C4-2B (cell line): Measurements from ENCODE around the gene IFNGR1.

Experiments used
- H3K27ac ChIP-seq: fragments of 450-650 bp; 2 replicates; pipeline ENCODE4 v1.5.1; 2017
- CTCF ChIP-seq: fragments of 450-650 bp; conservative IDR thresholded peaks from 2 replicates; pipeline ENCODE4 v1.5.1; 2017; ENCODE audit warnings: mild to moderate bottlenecking
- ZFX ChIP-seq: fragments of 450-650 bp; IDR thresholded peaks from 2 replicates; pipeline ENCODE4 v1.6.1; 2017

Gene IFNGR1

GRCh38 chr6:137172734-137173431 lies 46.3 kb downstream of the IFNGR1 start:
- H3K27ac ChIP-seq = no peak overlapping the region
- TF ChIP-seq ZFX (no peak), CTCF (no peak)

GRCh38 chr6:137171824-137172733 lies 47.1 kb downstream of the IFNGR1 start:
- H3K27ac ChIP-seq = no peak overlapping the region
- TF ChIP-seq ZFX (no peak), CTCF (no peak)

GRCh38 chr6:137171053-137171374 lies 48.2 kb downstream of the IFNGR1 start:
- no peak overlapping the region for H3K27ac ChIP-seq
- TF ChIP-seq ZFX (no peak), CTCF (no peak)

- H3K27ac ChIP-seq = no peak overlapping the region
- TF ChIP-seq ZFX (no peak), CTCF (no peak)
Measured at GRCh38 chr6:137170266-137171052, 48.7 kb downstream of the IFNGR1 start.

- no peak overlapping the region for H3K27ac ChIP-seq
- TF ChIP-seq ZFX (no peak), CTCF (no peak)
Measured at GRCh38 chr6:137167702-137168377, 51.3 kb downstream of the IFNGR1 start.

- H3K27ac ChIP-seq = no peak overlapping the region
Measured at GRCh38 chr6:137166247-137167098, 52.7 kb downstream of the IFNGR1 start.

More at GRCh38 chr6:137166247-137167098, 52.7 kb downstream of the IFNGR1 start:
- TF ChIP-seq CTCF (peak; percentile 51), ZFX (no peak)
